HG02759 (cell line): ENCODE results near the gene HEXIM1.

ENCODE experiments used
- ATAC-seq: cut with Tn5 transposase; IDR thresholded peaks from one replicate; pipeline ENCODE4 v1.9.1; 2021; ENCODE audit warnings: mild to moderate bottlenecking, moderate library complexity; ENCODE audit not compliant: unreplicated experiment

HEXIM1 gene, protein sequence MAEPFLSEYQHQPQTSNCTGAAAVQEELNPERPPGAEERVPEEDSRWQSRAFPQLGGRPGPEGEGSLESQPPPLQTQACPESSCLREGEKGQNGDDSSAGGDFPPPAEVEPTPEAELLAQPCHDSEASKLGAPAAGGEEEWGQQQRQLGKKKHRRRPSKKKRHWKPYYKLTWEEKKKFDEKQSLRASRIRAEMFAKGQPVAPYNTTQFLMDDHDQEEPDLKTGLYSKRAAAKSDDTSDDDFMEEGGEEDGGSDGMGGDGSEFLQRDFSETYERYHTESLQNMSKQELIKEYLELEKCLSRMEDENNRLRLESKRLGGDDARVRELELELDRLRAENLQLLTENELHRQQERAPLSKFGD

DNA sequence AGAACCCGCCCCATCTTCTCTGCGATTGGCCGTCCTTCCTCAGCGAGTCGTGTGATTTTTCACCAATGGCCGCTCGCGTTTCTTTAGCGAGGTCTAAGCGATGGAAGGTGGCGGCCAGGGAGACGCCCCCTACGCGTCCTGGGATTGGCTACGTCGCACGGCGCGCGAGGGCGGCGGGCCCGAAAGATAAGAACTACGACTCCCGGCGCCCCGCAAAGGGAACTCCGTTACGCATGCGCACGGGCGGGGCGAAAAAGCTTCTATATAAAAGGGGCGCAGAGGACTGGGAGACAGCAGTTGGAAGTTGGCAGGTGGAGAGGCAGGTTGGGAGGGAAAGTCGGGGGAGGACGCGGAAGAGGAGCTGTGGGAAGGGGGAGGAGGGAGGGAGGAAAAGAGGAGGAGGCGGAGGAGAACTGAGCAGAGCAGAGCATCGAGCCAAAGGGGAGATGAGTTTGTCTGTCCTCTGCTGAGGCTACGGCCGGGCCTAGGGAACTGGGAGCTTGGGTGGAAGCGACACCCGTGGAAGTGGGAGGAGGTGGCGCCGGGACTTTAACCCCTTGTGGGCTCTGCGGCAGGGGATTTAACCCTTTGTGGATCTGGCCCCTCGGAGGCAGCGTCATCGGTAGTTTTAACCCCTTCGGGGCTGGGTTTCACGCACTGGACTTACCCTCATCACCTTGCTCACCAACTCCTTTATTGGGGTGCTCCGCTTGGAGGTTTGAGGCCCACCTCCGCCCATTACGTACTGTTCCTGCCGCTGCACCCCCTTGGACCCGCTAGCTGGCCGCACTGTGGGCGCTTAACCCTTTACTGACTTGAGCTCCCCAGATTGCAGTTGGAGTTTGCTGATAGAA is at the start of gene HEXIM1:
Gene HEXIM1 (plus strand): TSS at position 293 of the 854 bp plus-strand sequence. CDS start 716 bp downstream, outside the sequence.
- peak; percentile 76 for ATAC-seq

DNA sequence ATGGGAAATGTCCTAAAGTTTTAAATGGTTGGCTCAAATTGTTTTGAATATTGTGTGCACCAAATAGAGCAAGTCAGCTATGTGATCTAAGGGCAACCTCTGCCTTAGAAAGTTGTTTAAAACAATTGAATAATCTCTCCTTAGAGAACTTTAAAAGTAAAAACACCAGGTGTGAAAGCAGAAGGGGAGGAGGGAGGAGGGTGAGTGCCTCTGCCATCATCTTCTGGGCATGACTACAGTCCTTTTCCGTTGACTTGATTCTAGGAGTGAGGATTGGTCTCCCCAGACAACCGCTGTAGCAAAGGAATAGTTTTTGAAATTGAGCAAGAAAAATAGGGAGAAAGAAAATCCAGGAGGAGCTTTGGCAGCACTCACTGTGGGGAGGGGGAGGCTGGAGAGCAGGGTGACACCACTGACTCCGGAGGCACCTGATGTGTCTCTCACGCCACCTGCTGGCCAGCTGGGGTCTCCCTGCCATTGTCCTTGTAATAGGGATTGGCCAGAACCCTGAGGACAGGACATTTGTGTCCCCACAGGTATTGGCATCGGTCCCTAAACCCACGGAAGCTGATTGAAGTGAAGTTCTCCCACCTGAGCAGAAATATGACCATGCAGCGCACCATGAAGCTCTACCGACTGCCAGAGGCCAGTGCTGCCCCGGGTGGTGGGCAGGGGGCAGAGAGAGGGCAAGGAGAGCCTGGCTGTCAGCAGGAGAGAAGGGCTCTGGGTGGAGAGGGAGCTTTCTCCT is 49.2 kb upstream of the HEXIM1 start:
- ATAC-seq: no peak

DNA sequence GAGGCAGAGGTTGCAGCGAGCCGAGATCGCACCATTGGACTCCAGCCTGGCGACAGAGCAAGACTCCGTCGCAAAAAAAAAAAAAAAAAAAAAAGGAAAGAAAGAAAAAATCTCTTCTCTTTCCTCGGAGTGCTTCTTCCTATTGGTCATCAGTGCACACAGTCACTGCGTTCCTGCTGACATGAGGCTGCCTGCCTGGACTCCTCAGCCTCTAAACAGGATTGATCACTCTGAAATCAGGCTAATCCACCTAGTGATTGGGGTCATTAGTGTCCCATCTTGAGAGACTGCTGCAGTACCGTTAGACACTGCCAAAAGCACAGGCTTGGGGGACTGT is 46.8 kb upstream of the HEXIM1 start:
- no peak for ATAC-seq

DNA sequence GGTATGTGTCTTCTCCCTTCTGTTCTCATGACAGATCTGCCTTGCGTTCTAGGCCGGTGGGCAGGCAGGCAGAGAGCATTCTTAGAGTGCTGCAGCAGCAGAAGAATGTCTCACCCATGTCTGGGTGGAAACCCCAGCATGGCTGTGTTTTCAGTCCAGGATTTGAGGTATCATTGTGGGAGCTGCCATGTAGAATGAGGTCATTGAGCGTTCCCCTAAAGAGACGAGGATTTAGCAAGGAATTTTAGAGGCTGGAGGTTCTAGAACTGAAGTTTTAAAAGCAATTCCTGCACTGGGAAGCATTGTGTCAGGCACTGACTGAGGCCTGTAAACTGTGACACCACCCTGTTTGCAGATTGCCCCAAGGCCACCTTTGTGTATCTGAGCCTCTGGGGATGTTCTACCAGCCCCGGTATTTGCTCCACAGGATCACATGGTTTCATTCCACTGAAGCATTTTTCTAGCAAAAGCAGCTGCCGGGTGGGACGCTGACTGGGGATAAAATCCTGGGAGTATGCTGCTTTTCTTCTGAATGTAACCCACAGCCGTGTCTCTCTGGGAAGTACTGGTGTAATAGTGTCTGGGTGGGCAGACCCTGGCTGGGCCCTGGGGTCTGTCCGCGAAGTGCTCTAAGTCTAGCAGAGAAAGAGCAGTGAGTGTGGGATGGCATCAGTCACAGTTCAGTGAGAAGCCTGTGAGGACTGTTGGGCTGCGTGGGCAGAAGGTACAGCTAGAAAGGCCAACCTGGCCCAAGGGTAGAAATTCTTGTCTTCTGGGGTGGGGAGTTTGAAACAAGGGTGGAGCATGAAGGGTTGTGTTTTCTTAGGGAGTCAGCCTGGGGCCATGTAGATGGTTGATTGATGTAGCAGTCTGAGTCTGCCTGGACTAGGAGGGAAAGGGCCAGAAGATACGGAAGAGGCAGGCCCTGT is 46.1 kb upstream of the HEXIM1 start:
- no peak for ATAC-seq

DNA sequence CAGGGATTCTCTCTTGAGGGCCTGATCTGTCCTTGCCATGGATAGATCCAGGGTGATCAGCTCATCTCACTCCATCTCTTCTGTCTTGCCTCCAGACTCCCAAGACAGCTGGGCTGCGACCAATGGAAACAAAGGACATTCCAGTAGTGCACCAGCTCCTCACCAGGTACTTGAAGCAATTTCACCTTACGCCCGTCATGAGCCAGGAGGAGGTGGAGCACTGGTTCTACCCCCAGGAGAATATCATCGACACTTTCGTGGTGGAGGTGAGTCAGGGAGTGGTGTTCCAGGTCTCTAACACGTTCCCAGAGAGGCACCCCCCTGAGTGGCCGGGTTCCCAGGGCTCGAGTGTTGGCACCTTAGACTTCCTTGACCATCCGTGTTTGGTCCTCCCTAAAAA is 45.4 kb upstream of the HEXIM1 start:
- no peak for ATAC-seq

DNA sequence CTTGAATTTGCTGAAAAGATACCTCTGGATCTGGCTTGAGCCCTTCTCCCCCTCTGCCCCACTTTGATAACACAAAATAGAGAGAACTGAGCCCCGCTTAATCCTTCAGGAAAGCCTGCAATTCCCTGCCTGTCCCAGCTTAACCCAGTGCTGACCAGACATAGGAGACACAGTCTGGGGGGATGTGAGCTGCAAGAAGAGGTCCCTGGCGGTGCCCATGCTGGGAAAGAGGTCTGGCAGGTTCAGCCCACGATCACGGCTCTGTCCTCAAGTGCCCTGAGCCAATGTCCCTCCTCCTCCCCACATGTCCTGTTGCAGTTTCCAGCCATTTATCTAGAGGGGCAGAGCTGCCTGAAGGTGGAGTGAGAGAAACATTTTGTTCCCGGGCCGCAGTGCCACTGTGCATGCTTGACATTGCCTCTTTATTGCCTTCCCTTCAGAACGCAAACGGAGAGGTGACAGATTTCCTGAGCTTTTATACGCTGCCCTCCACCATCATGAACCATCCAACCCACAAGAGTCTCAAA is 44.9 kb upstream of the HEXIM1 start:
- no peak for ATAC-seq

DNA sequence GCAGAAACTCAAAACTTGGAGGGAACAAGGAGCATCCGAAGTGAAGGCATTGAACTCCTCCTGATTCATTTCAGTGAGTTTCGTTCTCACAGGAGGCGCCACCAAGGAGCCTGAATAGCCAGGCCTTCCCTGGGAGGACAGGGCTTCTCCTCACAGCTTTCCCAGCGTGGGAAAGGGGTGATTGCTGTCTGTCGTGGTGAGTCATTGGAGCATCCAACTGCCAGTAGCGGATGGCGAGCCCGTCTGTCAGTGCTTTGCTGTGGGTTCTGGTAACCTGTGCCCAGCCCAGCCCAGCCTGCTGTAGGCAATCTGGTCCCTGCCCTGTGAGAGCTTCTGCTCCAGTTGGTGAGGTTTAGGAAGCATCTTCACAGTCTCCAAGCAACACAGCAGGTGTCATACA is 44.2 kb upstream of the HEXIM1 start:
- no peak for ATAC-seq

DNA sequence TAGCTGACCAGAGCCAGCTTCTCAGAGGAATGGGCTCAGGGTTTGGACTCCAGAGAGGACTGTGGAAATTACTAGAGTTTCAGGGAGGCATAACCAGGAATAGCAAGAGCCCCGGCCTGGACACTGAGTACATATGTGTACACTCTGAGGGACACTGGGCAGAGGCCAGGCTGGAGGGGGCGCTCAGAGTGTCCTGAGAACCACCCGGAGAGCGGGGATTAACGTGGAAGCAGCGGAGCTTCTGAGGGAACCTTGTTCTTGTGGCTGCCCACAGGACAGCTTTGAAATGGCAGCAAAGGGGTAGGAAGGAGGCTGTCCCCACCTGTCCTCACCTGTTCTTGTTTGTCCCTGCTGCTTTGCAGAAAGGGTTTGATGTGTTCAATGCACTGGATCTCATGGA is 43.8 kb upstream of the HEXIM1 start:
- ATAC-seq: no peak

DNA sequence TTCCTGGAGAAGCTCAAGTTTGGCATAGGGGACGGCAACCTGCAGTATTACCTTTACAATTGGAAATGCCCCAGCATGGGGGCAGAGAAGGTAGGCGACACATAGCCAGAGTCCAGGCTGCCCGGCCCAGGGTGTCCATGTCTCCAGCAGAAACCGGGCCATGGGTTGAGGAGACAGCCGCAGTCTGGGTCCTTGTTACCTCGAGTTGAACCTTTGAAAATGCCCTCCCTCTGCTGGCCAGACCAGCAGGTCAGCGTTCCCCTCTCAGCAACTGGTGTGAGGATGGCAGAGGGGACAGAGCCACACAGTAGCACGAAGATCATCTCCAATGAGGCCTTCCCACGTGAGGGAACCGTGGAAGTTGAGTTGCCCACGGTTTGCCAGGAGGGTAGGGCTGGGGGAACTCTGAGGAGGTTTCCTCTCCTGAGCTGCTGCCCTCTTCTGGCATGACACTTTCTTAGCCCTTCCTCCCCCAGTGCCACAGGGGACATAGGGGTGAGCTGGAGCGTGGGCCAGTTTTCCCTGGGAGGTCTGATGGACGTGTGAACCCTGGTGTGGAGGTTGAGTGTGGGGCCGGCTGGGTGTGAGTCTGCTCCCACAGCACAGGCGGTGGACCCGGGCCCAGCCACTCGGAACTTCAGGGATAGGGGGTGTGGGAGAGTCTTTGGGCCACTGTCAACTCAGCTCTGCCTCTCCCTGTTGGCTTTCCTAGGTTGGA is 43.2 kb upstream of the HEXIM1 start:
- ATAC-seq: no peak

DNA sequence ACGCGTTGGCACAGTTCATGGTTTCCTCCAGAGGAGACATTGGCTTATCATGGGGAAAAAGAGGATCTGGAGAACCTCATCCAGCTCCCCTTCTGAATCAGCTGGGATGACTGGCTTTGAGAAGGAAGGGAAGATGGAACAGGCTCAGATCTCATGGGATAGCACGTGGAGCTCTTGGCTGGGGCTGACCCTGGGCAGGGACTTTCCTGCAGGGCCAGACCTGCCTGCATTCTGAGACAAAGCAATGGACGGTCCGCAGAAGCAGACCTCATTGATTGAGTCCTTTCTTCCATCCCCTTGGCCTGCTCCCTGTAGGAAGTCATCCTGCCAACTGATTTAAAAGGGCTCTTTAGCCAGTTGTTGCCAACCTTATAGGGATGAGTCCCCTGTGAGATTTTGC is 42.2 kb upstream of the HEXIM1 start:
- ATAC-seq: no peak

DNA sequence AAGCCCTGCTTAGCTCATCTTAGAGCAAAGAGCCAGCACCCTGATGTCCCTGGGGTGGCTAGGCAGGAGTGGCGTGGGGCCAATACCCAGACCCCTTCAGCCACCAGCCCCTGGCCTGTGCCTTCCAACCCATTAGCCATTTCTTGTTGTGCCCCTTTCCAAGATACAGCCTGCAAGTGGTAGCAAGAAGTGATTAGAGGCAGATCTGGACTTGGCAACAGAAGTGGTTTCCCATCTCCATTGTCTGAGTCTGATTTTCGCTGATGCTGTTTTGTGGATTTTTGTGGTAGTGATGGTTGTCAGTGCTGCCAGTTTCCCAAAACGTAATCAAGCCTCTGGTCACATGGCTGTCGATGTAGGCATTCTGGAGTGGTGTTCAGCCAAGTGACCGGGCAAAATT is 41.7 kb upstream of the HEXIM1 start:
- ATAC-seq: no peak

DNA sequence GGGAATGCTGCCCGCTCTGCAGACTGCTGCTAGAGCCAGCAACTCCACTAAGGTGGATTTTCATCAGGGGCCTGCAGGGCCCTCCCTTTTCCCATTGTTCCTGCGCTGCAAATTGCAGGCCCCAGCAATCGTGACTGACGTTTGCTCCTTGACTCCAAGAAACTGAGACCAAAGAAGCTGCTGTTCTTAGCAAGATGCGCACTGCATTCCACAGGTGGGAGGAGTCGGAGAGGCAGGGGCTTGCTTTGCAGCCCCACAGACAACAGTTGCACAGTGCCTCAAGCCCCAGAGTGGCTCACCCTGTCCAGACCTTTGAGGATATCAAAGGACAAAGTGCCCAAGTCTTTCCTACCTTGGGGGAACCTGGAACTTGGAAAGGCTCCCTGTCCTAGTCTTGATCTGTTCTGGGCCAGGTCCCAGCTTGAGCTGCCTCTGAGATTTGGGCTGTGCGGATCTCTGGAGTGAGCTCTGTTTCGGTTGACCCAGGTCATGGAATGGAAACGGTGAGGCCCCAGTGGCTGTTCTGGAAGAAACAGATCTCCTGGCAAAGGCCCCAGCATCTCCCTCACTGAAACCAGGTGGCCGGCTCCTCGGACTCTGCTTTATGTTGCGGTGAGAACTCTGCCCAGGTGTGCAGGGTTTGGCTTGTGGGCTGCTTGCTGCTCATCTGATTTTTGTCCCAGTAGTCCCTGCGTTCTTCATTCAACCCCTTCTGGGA is 40.8 kb upstream of the HEXIM1 start:
- ATAC-seq: no peak

DNA sequence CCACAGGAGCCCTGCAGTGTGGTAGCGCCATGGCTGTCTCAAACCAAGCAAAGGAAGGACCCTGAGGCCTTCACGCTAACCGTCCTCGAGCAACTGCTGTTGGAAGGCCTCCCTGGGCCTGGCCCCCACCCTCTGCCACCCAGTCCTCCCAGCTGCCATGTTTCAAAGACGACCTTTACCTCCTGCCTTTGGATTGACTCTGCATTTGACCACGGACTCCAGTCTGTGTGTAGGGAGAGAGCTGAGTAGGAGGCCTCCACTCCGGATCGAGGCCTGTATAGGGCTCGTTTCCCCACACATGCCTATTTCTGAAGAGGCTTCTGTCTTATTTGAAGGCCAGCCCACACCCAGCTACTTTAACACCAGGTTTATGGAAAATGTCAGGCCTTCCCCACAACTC is 40.2 kb upstream of the HEXIM1 start:
- no peak for ATAC-seq

DNA sequence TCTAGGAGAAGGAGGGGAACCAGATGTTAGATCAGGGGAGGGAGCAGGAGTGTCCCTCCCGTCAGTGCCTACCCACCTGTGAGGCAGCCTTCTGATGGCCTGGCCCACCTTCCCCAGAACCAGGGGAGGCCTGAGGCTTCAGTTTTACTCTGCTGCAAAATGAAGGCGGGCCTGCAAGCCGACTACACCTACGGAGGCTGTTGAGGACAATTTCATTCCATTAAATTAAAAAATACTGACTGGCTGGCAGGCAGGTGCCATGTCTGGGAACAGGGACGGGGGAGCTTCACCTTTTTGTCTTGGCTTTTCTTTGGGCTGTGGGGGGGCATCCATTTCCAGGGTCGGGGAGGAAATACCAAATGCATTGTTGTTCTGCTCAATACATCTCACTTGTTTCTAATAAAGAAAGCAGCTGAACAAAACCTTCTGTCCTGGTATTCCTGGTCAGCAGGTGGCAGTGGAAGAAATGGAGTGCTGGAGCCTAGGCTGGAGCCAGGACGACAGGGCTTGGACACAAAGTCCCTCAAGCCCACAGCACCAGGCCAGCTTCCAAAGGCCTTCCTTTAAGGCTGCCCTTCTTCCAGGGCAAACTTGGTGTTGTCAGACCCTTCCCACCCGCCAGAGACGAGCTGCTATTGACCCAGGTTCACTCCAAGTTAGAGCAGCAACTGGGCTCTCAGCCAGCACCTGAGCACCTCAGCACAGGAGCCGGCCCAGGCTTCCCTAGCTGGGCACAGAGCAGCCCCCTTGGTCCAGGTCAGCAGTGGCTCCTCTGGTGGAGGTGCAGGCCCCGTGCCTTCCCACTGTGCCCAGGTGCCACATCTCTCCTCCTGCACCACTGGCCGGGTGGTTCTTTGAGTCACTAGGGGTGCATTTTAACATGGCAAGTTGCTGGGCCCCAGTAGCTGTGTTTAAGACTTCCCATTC is 39.4 kb upstream of the HEXIM1 start:
- ATAC-seq: no peak

DNA sequence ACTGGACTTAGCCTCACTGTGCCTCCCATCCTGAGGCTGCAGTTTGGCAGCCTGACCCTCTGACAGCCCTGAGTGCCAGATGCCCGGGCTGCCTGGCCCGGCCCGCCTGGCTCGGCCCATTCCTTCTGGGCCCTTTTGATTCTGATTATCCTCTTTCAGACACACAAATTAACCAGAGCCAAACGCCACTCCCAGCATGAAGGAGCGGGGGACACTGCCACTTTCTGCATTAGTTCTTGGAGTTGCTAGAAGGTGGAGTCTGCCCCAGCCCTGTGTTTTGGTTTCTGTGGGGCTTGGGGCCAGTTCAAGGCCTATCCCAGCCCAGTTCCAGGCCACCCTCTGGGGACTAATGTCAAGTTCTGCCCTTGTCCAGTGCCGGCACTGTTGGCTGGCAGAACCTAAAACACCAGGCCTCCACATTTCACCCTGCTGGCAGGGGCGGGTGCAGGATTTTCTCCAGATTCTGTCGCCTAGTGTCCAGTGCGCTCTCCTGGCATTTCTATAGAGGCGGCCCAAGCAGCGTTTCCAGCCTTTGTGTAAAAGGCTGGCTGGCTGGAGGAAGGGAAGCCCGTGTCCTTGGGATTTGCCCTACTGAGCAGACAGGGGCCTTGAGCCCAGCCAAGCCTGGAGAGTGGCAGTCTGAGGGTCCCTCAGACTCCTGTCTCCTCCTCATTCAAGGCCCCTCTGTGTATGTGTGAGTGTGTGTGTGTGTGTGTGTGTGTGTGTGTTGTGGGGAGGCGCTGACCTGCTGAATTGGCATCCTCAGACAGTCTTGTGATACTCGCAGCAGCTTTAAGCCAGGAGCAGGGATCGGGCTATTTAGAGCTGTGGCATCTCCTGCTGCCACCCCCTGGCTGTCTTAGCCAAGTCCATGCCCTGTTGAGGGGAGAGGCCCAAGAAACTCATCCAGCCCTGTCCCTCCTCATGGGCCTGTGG is 37.3 kb upstream of the HEXIM1 start:
- no peak for ATAC-seq

DNA sequence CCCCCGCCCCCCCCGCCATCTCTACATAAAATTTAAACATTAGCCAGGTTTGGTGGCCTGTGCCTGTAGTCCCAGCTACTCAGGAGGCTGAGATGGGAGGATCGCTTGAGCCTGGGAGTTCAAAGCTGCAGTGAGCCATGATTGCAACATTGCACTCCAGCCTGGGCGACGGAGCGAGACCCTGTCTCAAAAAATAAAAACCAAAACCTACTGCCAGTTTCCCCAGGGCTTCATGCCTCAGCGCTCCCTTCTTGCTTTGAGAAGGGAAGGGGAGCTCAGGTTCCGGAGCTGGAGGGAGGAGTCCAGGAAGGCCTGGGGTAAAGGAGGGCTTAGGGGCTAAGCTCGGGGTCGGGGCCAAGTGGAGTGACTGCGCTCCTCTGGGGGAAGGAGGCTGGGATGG is 36.4 kb upstream of the HEXIM1 start:
- no peak for ATAC-seq
